Stimulated activated CD8-positive, alpha-beta memory T cell treated with anti-CD3 and anti-CD28 coated beads, Interleukin-12 subunit alpha, Interleukin-12 subunit beta, amount 100 ng/mL, for 24 hours (primary cell): ENCODE results near the gene CHIT1.
"Not testable (repeated sequence)": the region's sequence is repeated elsewhere in the genome, so short reads cannot be mapped to it uniquely, and the experiment has no call there.

ENCODE experiments used
- DNase-seq: peaks from one replicate; pipeline ENCODE4 v3.0.0-alpha.2; 2020; ENCODE audit errors: extremely low read depth

Gene CHIT1

GRCh38 chr1:203265541-203265940 is 36.1 kb upstream of the CHIT1 start:
- no peak for DNase-seq

DNA sequence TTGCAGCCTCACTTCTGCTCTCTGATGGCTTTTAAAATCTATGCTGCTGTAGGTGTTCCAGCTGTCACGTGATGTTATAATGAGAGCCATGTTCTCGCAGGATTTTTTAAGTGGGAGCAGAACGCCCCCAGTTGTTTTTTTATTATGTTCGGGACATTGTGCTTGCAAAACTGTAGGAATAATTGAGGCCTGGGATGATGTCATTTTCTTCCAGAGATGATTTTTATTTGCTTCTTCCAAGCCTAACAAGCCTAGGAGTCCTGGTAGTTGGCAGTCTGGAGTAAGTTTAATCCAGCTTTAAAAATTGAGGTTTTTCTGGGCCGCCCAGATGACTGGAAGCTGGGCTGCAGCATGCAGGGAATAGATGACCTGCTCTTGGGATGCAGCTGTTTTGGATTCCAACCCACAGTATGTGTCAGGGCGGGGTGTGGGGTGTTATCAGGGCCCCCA is 34.6 kb upstream of the CHIT1 start:
- DNase-seq: no peak

DNA sequence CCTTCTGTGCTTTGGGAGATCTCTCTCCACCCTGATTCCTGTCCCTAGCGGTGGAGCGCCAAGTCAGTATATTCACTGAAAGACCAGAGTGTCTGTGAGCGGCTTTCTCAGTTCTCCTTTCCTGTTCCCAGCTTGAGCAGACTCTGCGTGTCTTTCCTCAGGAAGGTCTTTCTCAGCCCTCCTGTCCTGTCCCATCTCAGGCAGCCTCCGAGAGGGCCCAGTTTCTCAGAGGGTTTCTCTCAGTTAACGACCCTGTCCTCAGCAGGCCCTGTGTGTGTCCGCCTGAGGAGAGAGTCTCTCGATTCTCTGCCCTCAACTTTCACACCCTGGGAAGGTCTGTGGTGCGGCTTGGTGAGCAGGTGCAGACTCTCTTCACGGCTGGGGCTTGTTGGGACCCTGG is 34.0 kb upstream of the CHIT1 start:
- no peak for DNase-seq

DNA sequence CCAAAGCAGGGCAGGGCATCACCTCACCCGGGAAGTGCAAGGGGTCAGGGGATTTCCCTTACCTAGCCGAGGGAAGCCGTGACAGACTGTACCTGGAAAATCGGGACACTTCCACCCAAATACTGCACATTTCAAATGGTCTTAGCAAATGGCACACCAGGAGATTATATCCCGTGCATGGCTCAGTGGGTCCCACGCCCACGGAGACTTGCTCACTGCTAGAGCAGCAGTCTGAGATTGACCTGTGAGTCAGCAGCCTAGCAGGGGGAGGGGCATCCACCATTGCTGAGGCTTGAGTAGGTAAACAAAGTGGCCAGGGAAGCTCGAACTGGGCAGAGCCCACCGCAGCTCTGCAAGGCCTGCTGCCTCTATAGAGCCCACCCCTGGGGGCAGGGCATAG is 27.2 kb upstream of the CHIT1 start:
- DNase-seq: not testable (repeated sequence)

DNA sequence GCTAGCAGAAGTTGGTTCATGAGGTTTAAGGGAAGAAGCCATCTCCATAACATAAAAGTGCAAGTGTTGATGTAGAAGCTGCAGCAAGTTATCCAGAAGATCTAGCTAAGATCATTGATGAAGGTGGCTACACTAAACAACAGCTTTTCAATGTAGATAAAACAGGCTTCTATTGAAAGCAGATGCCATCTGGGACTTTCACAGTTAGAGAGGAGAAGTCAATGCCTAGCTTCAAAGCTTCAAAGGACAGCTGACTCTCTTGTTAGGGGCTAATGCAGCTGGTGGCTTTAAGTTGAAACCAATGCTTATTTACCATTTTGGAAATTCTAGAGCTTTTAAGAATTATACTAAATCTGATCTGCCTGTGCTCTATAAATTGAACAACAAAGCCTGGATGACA is 25.3 kb upstream of the CHIT1 start:
- not testable (repeated sequence) for DNase-seq

DNA sequence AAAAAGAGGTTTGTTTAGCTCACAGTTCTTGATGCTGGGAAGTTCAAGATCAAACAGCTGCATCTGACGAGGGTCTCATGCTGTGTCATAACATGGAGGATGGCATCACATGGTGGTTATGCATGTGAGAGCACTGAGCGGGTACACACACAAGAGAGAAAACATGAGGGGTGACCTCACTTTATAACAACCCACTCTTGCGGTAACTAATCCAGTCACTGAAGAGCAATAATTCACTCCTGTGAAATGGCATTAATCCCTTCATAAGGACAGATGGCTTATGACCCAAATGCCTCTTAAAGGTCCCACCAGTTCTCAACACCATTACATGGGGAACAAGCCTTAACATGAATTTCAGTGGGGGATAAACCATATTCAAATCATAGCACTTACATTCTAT is 23.2 kb upstream of the CHIT1 start:
- no peak for DNase-seq

- DNase-seq: no peak
These were observed 22.0 kb upstream of the CHIT1 start for GRCh38 chr1:203251466-203251865.

DNA sequence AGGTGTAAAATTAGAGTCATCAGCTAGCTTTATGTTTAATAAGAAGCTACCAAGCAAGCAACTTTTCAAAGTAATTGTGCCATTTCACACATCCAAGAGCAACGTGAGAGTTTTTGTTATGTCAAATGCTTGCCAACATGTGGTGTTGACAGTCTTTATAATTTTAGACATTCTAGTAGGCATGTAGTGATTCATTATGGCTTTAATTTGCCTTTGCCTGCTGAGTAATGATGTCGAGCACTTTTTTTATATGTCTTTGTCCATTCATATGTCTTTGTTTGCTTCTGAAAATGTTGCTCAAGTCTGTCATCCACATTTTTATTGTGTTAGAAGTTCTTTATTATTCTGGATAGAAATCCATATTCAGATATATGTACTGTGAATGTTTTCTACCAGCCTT is 21.4 kb upstream of the CHIT1 start:
- DNase-seq: no peak

DNA sequence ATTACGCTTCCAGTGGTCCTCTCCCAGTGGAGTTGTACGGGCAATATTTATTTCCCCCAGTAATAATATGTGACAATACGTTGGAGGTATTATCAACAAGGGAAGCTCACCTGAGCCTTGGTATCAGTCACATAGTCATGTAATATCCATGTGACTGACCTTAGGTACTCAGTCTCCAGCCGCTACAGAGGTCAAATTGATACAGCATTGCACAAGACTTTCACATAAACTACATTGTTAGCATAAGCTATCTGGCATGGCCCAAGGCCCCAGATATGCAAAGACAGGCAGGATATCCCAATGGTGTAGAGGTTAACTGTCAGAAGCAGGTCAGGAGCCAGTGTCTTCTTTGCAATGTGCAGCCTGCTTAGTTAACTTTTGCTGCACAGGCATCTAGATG is 15.3 kb upstream of the CHIT1 start:
- DNase-seq: no peak

GRCh38 chr1:203241708-203242107 is 12.2 kb upstream of the CHIT1 start:
- DNase-seq: not testable (repeated sequence)

DNA sequence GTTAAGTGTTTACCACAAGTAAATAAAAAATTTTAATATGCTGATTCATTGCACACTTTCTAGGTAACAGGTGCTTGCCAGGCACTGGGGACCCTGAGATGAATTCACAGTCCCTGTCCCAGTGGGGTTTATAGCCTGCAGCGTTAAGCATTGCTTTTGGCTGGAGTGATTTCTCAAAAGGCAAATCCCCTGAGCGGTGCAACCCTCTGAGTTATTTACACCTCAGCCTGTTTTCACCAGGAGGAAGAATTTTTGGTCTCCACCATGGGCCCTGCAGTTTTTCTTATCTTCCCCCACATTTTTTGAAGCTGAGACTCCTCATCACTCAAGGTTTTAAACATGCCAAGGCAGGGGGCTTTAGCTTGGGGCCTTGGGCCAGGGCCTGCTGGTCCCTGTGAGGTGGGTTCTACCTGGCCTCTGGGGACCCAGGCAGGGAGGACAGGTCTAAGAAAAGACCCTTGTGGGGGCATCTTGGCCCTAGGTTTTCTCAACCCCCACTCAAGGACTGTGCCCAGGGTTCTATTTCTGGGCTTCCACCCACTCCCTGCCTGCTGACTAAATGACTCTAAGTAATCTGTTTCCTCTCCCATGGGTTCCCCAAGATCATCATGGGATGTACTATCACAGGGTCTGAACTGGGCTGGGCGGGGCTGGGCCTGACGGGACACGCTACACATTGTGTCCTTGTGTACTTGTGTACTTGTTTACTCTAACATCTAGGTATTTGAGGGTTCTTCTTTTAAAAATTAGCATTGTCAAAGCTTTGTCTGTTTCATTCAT is 10.2 kb upstream of the CHIT1 start:
- no peak for DNase-seq

GRCh38 chr1:203239081-203239480 is 9.6 kb upstream of the CHIT1 start:
- DNase-seq: no peak

GRCh38 chr1:203238535-203238934 is 9.1 kb upstream of the CHIT1 start:
- no peak for DNase-seq

DNA sequence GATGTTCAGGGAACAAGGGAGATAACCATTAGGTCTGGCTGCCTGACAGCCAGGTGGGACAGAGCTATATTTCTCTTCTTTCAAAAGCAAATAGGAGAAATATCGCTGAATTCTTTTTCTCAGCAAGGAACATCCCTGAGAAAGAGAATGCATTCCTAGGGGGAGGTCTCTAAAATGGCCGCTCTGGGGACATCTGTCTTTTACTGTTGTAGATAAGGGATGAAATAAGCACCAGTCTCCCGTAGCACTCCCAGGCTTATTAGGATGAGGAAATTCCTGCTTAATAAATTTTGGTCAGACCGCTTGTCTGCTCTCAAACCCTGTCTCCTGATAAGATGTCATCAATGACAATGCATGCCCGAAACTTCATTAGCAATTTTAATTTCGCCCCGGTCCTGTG is 5.4 kb upstream of the CHIT1 start:
- not testable (repeated sequence) for DNase-seq

GRCh38 chr1:203228670-203229069 is 803 bp downstream of the CHIT1 start:
- DNase-seq: no peak

DNA sequence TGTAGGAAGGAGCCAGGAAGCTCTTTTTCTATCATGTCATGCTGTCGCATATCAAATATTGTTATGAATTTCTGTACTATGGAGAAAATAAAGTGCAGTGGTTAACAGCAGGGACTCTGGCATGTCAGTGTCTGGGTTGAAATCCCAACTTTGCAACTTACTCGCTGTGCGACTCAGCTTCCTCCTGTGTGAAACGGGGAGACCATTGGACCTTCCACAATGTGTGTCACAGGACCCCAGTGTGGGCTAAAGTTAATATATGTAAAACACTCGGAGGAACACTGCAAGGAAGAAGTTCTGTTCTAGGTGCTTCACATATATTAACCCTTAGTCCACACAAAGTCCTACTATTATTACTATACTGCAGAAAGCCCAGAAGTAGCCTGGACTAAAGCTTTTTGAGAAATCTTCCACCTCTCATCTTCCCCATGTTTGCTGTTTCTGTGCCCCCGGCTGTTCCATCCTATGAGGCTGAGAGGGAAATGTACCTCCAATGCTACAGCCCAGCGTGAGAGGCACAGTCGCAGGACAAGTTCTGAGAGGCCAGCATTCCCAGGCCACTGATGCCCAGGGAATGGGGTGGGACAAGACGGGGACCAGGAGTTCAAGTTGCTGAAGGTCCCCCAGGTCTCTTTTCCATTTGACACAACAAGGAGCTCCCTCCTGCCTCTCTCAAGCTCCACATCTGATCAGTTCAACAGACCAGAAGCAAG is 1.9 kb downstream of the CHIT1 start:
- no peak for DNase-seq

DNA sequence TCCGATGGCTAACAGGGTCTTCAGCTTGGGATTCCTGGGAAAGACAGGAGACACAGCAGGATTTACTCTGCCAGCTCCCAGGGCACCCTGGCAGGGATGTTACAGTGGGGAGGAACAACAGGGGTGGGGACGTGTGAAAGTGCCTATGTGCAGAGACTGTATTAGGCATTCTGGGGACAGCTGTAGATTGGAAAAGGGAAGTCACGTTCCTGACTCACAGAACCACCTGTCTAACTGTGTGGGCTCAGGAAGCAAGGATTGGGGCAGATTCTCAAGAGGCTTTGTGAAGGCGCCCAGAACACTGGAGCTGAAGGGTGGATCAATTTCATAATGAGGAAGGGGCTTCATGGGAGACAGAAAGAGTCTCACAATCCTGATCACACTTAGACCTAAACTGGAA is 4.4 kb downstream of the CHIT1 start:
- DNase-seq: no peak

DNA sequence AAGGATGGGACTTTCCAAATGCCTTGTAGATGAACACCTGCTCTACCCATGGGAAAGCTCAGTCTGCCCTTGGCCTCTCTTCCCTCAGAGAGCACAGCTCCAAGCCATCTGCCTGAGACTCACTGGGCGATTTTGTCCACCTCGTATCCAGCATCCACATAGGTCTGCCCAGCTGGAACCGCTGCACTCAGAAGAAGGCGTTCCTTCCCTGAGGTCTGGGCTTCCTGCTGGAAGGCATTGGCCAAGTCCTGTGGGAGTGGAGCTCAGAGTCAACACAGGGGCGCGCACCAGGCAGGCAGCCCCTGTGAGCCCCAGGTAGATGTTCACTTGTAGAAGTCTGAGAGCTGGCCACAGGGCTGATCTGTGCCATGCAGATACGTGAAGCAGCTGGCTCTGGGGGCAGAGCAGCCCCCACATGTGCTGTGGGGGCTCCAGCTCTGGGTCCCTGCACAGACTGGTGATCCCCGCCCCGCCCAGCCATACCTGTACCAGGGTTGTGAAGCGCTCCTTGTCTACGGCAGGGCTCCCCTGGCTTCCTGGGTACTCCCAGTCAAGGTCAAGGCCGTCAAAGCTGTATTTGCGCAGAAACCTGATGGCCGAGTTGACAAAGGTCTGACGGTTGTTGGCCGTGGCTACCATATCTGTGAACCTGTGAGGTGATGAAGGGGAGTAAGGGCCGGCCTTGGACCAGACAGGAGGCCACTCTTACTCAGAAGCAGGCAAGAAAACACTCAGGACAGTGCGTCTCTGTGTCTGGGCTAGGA is 6.3 kb downstream of the CHIT1 start:
- DNase-seq: no peak

GRCh38 chr1:203219934-203220333 is 9.5 kb downstream of the CHIT1 start:
- no peak for DNase-seq

GRCh38 chr1:203219171-203219570 is 10.3 kb downstream of the CHIT1 start:
- DNase-seq: no peak

GRCh38 chr1:203217668-203218067 is 11.8 kb downstream of the CHIT1 start:
- DNase-seq: no peak

- DNase-seq: no peak
These were observed 12.3 kb downstream of the CHIT1 start for GRCh38 chr1:203217139-203217655.
